ENCODE results near the gene ABHD6.

GRCh38 chr3:58307639-58308215, 70.1 kb downstream of the ABHD6 start:
- peak in 4 of 6 experiments; percentile 16 to 25 (median 24) for TF ChIP-seq CTCF (IDR thresholded peaks at IDR 0.05)
- TF ChIP-seq POLR2A (IDR thresholded peaks at IDR 0.05) = no peak
- TF ChIP-seq EP300 (IDR thresholded peaks at IDR 0.05) = no peak

Measured in upper lobe of left lung (tissue), 4 donors.